GM12878 (cell line): ENCODE results near the gene DUS1L. TPM values are rescaled to one million over a fixed set of nuclear protein-coding genes. Genes with fewer than 3 reads are reported as not detected.

Source experiments
- CEBPZ ChIP-seq: fragments of 150-350 bp; IDR thresholded peaks from 2 replicates; pipeline ENCODE4 v1.6.1; 2016; ENCODE audit warnings: low read depth, low read length
- CHD1 ChIP-seq: IDR thresholded peaks from 2 replicates; pipeline ENCODE4 v1.6.1; 2012; ENCODE audit warnings: low read depth, low read length, improper control_type of control experiment
- CHD2 ChIP-seq: IDR thresholded peaks from 2 replicates; pipeline ENCODE4 v1.6.1; 2011; ENCODE audit warnings: low read depth, low read length, improper control_type of control experiment, borderline replicate concordance
- CREM ChIP-seq: IDR thresholded peaks from 2 replicates; pipeline ENCODE4 v1.6.1; 2014; ENCODE audit warnings: antibody characterized with exemption, low read depth
- EP300 ChIP-seq, 2 experiments: fragments of 150-350 bp in 1 of 2; IDR thresholded peaks; 2 replicates each; pipeline ENCODE4 v1.6.1; 2011 to 2012; ENCODE audit warnings: low read depth in 2 of 2, low read length in 2 of 2, borderline replicate concordance in 1 of 2, improper control_type of control experiment in 1 of 2, inconsistent platforms in 1 of 2; ENCODE audit not compliant: control insufficient read depth in 1 of 2
- GATAD2B ChIP-seq: fragments of 450-650 bp; conservative IDR thresholded peaks from 2 replicates; pipeline ENCODE4 v1.6.1; 2017; ENCODE audit warnings: low read depth, mild to moderate bottlenecking, moderate library complexity
- JUND ChIP-seq: IDR thresholded peaks from 2 replicates; pipeline ENCODE4 v1.6.1; 2012; ENCODE audit warnings: low read depth, mild to moderate bottlenecking, low read length, improper control_type of control experiment, moderate library complexity
- MLLT1 ChIP-seq: fragments of 450-650 bp; IDR thresholded peaks from 2 replicates; pipeline ENCODE4 v1.6.1; 2016; ENCODE audit warnings: mild to moderate bottlenecking
- NFYB ChIP-seq: IDR thresholded peaks from 2 replicates; pipeline ENCODE4 v1.6.1; 2011; ENCODE audit warnings: low read depth, mild to moderate bottlenecking, low read length, improper control_type of control experiment, moderate library complexity; ENCODE audit not compliant: insufficient read depth
- NR2F1 ChIP-seq: fragments of 450-650 bp; conservative IDR thresholded peaks from 2 replicates; pipeline ENCODE4 v1.6.1; 2017; ENCODE audit warnings: mild to moderate bottlenecking
- PAX8 ChIP-seq: fragments of 450-650 bp; IDR thresholded peaks from 2 replicates; pipeline ENCODE4 v1.6.1; 2017; ENCODE audit warnings: mild to moderate bottlenecking, moderate library complexity
- PBX3 ChIP-seq: IDR thresholded peaks from 2 replicates; pipeline ENCODE4 v1.6.1; 2011; ENCODE audit warnings: mild to moderate bottlenecking, low read depth, low read length, moderate library complexity; ENCODE audit not compliant: insufficient replicate concordance
- SMAD5 ChIP-seq: IDR thresholded peaks from 2 replicates; pipeline ENCODE4 v1.6.1; 2016; ENCODE audit warnings: antibody characterized with exemption, low read depth
- TCF12 ChIP-seq: IDR thresholded peaks from 2 replicates; pipeline ENCODE4 v1.6.1; 2011; ENCODE audit warnings: low read depth, mild to moderate bottlenecking, low read length
- TCF3 ChIP-seq: IDR thresholded peaks from 2 replicates; pipeline ENCODE4 v1.6.1; 2012; ENCODE audit warnings: low read depth, mild to moderate bottlenecking, low read length, borderline replicate concordance; ENCODE audit not compliant: insufficient read depth
- USF2 ChIP-seq: IDR thresholded peaks from 2 replicates; pipeline ENCODE4 v1.6.1; 2011; ENCODE audit warnings: low read depth, low read length, improper control_type of control experiment, borderline replicate concordance
- WRNIP1 ChIP-seq: IDR thresholded peaks from 2 replicates; pipeline ENCODE4 v1.6.1; 2011; ENCODE audit warnings: low read depth, low read length, improper control_type of control experiment, borderline replicate concordance
- ZZZ3 ChIP-seq: IDR thresholded peaks from 2 replicates; pipeline ENCODE4 v1.6.1; 2011; ENCODE audit warnings: low read depth; ENCODE audit not compliant: control insufficient read depth, insufficient read length
- polyA plus RNA-seq, 11 experiments: library from polyadenylated mRNA; depleted of rRNA in 4 of 11; unstranded in 6 of 11; stranded (reverse) in 5 of 11; fragments of >200 nt; fragmentation: Nextera tagmentation in 4 of 11; fragmentation: Illumina TruSeq in 1 of 11; extraction: Ambion mirVana in 4 of 11; extraction: Trizol in 1 of 11; gene quantifications; 1 replicate in 1 of 11; 2 replicates in 10 of 11; pipeline versions ENCODE4 v1.2.1 to v1.2.3, GENCODE V29; 2011 to 2016; ENCODE audit warnings: inconsistent platforms in 2 of 11, missing spikeins in 2 of 11, low read depth in 1 of 11
- total RNA-seq, 4 experiments: library from RNA; depleted of rRNA in 3 of 4; stranded (reverse); fragments of >200 nt in 3 of 4; fragmentation: Illumina TruSeq in 1 of 4; extraction: Trizol in 1 of 4; gene quantifications; 2 replicates each; pipeline versions ENCODE4 v1.2.1 to v1.2.3, GENCODE V29; 2013 to 2021
- TF ChIP-seq, protein P1 (sequence below): fragments of 450-650 bp; formaldehyde crosslinking; IDR thresholded peaks from 2 replicates; pipeline ENCODE4 v1.4.0; 2022; ENCODE audit warnings: mild to moderate bottlenecking, moderate library complexity

Gene DUS1L
- total and polyA plus RNA-seq, 10 of the 15 experiments (the other 5 are each of a cell fraction or from before 2014, with no cell fraction given): 6.1 to 157 (median 44.5) TPM

DNA sequence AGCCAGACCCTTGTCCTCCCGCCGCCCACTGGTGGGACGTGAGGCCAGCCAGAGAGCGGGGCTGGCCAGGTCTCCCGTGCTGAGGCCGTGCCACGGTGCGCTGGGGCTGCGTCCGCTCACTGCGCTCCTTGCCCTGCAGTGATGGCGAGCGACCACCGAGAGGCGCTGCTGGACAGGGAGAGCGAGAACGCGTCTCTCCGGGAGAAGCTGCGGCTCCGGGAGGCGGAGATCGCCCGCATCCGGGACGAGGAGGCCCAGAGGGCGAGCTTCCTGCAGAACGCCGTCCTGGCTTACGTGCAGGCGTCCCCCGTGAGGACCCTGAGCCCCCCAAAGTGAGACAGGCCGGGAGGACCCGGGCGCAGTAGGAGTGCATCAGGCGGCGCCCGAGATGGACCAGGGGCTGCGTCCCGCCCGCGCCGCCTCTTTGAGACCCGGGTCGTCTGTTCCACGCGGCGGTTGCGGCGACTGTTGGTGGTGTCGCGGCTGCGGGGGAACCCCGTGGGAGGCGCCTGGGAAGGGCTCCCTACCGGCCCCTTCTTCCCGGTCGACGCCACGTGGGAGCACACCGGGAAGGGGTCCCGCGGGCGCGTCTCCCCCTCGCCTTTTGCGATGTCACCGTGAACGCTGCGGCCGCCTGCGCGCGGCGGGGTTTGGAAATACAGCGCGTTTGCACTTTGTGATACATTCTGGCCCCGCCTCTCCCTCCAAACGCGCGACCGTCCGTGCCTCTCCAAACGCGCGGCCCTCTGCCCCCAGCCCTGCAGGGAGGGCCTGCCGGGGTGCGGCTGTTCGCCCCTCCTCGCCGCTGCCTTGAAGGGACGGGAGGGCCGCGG lies 34.9 kb downstream of the DUS1L start (continued):
- TF ChIP-seq CHD2: 0 out of 2 replicates have a peak, but pooled peaks have one; percentile 15
- TF ChIP-seq USF2: no peak
- TF ChIP-seq PBX3: no peak
- peak; percentile 58 for TF ChIP-seq GATAD2B
- TF ChIP-seq NFYB: no peak
- TF ChIP-seq, protein P1, sequence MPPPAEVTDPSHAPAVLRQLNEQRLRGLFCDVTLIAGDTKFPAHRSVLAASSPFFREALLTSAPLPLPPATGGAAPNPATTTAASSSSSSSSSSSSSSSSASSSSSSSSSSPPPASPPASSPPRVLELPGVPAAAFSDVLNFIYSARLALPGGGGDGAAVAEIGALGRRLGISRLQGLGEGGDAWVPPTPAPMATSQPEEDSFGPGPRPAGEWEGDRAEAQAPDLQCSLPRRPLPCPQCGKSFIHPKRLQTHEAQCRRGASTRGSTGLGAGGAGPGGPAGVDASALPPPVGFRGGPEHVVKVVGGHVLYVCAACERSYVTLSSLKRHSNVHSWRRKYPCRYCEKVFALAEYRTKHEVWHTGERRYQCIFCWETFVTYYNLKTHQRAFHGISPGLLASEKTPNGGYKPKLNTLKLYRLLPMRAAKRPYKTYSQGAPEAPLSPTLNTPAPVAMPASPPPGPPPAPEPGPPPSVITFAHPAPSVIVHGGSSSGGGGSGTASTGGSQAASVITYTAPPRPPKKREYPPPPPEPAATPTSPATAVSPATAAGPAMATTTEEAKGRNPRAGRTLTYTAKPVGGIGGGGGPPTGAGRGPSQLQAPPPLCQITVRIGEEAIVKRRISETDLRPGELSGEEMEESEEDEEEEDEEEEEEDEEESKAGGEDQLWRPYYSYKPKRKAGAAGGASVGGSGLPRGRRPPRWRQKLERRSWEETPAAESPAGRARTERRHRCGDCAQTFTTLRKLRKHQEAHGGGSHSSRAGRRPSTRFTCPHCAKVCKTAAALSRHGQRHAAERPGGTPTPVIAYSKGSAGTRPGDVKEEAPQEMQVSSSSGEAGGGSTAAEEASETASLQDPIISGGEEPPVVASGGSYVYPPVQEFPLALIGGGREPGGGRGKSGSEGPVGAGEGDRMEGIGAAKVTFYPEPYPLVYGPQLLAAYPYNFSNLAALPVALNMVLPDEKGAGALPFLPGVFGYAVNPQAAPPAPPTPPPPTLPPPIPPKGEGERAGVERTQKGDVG (CRISPR knock-in tag): no peak
- no peak for TF ChIP-seq CEBPZ
- TF ChIP-seq WRNIP1: no peak
- TF ChIP-seq TCF3: no peak
- TF ChIP-seq JUND: no peak
- no peak for TF ChIP-seq NR2F1
- TF ChIP-seq PAX8: no peak
- no peak for TF ChIP-seq TCF12
- TF ChIP-seq CHD1: no peak
- TF ChIP-seq ZZZ3: no peak
- TF ChIP-seq EP300 (IDR thresholded peaks at IDR 0.05; ENCODE audit: borderline replicate concordance in 1 of 2, control insufficient read depth in 1 of 2, low read depth in 2 of 2, low read length in 2 of 2): no peak
- TF ChIP-seq CREM: no peak
- TF ChIP-seq SMAD5: no peak
- no peak for TF ChIP-seq MLLT1
